Fibroblast of villous mesenchyme (primary cell): ENCODE data around the gene HGFAC. TPM values are rescaled to one million over a fixed set of nuclear protein-coding genes. Genes with fewer than 3 reads are reported as not detected.

Source experiments
- DNase-seq: peaks from one replicate; pipeline ENCODE4 v3.0.0-alpha.2; 2010; ENCODE audit warnings: low read depth
- H3K4me3 ChIP-seq: 2 replicates; pipeline ENCODE4 v1.5.1; 2011; ENCODE audit warnings: low read depth, mild to moderate bottlenecking, low read length
- CTCF ChIP-seq: IDR thresholded peaks from 2 replicates; pipeline ENCODE4 v1.5.1; 2012; ENCODE audit warnings: low read depth, mild to moderate bottlenecking, low read length; ENCODE audit not compliant: insufficient read depth
- total RNA-seq: library from RNA; depleted of rRNA; stranded (reverse); fragments of >200 nt; gene quantifications from 2 replicates; pipeline ENCODE4 v1.2.3, GENCODE V29; 2012

HGFAC gene
- total RNA-seq, 1 donor, result not detected

GRCh38 chr4:3476341-3476747, 34.6 kb downstream of the HGFAC start:
- no peak overlapping the region for H3K4me3 ChIP-seq
- no peak for DNase-seq
- no peak for TF ChIP-seq CTCF

DNA sequence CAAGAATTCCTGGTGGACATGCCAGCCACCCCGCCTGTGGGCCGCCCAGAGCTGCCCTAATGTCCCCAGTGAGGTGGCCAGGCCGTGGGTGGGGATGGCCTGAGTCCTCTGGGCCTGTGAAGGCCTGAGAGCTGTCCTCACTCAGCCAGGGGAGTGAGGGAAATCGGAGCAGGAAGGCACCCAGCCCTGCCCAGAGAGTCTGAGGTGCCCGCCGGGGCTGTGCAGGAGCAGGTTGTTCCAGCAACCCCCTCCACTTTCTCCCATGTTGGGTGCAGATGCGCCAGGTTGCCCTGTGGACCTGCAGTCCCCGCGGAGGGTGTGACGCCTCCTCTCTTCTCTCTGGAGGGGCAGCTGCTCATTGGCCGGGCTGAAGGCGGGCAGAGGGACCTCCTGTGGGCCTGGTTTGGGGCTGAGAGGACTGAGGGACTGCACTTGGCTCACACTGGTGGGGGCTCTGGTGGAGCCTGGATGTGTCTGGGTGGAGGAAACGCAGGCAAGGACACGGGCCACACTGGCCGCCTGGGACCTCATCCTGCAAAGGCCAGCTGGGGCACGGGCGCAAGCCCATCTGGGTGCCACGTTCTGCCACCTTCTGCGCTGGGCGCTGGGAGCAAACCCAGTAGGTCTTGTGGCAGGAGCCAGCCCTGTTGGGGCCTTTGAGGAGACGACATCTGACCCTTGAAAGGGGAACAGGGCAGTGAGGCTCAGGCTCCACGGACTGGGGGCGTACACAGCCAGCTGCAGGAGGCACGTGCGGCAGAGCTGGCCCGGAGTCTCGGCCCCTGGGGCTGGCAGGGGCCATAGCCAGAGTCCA, 35.4 kb downstream of the HGFAC start:
- DNase-seq, result no peak
- no peak for TF ChIP-seq CTCF
- H3K4me3 ChIP-seq, result no peak overlapping the region

GRCh38 chr4:3477750-3478430, 36.1 kb downstream of the HGFAC start:
- no peak overlapping the region for H3K4me3 ChIP-seq
- TF ChIP-seq CTCF, result no peak
- no peak for DNase-seq

- no peak overlapping the region for H3K4me3 ChIP-seq
- DNase-seq, result no peak
- no peak for TF ChIP-seq CTCF
Measured at GRCh38 chr4:3478446-3479357, 36.9 kb downstream of the HGFAC start.

GRCh38 chr4:3479358-3480101, 37.8 kb downstream of the HGFAC start:
- DNase-seq, result no peak
- no peak overlapping the region for H3K4me3 ChIP-seq
- no peak for TF ChIP-seq CTCF

GRCh38 chr4:3480528-3481112, 38.9 kb downstream of the HGFAC start:
- peak; percentile 71 for DNase-seq
- H3K4me3 ChIP-seq, result no peak overlapping the region
- TF ChIP-seq CTCF, result peak; percentile 99
